Stomach (tissue), 4 donors: Measurements from ENCODE around the gene CREG1.

Experiments used
- EP300 ChIP-seq: sonication (generic); formaldehyde crosslinking; IDR thresholded peaks from one replicate; pipeline ENCODE4 v1.6.1; 2017; ENCODE audit warnings: antibody characterized with exemption
- POLR2A ChIP-seq, 4 donors: fragments of 450-650 bp; IDR thresholded peaks; one replicate each; pipeline ENCODE4 v1.6.1; 2016; ENCODE audit warnings: antibody characterized with exemption in 4 of 4, control low read depth in 2 of 4, mild to moderate bottlenecking in 1 of 4, moderate library complexity in 1 of 4
- POLR2AphosphoS5 ChIP-seq, 3 donors: sonication (generic); formaldehyde crosslinking; IDR thresholded peaks; one replicate each; pipeline ENCODE4 v1.6.1; 2016; ENCODE audit warnings: antibody characterized with exemption in 3 of 3
- TF ChIP-seq, protein P1 (sequence below), 7 experiments: fragments of 450-650 bp in 4 of 7; fragments of 200-600 bp in 3 of 7; sonication (generic) in 3 of 7; IDR thresholded peaks; one replicate each; pipeline ENCODE4 v1.5.1; 2016 to 2019; ENCODE audit warnings: antibody characterized with exemption in 7 of 7, control low read depth in 2 of 7, mild to moderate bottlenecking in 1 of 7

- TF ChIP-seq EP300 = no peak
- TF ChIP-seq, protein P1, sequence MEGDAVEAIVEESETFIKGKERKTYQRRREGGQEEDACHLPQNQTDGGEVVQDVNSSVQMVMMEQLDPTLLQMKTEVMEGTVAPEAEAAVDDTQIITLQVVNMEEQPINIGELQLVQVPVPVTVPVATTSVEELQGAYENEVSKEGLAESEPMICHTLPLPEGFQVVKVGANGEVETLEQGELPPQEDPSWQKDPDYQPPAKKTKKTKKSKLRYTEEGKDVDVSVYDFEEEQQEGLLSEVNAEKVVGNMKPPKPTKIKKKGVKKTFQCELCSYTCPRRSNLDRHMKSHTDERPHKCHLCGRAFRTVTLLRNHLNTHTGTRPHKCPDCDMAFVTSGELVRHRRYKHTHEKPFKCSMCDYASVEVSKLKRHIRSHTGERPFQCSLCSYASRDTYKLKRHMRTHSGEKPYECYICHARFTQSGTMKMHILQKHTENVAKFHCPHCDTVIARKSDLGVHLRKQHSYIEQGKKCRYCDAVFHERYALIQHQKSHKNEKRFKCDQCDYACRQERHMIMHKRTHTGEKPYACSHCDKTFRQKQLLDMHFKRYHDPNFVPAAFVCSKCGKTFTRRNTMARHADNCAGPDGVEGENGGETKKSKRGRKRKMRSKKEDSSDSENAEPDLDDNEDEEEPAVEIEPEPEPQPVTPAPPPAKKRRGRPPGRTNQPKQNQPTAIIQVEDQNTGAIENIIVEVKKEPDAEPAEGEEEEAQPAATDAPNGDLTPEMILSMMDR (IDR thresholded peaks at IDR 0.05) = no peak
- TF ChIP-seq POLR2A (IDR thresholded peaks at IDR 0.05) = no peak
- no peak for TF ChIP-seq POLR2AphosphoS5 (IDR thresholded peaks at IDR 0.05)
Measured at GRCh38 chr1:167499106-167499505, 54.5 kb downstream of the CREG1 start.
